Activated effector memory CD4-positive, alpha-beta T cell treated with anti-CD3 and anti-CD28 coated beads, Interleukin-2, amount 50 U/mL, for 16 hours (primary cell): Measurements from ENCODE around the gene RIPOR2.
A peak's percentile ranks its signal among the peaks of the same experiment; 100 is the strongest.

Experiments used
- DNase-seq: peaks from one replicate; pipeline ENCODE4 v3.0.0-alpha.2; 2020

The RIPOR2 gene

GRCh38 chr6:24874776-24875533 lies 60.8 kb downstream of the RIPOR2 start:
- no peak for DNase-seq

- DNase-seq, result no peak
Measured at GRCh38 chr6:24874128-24874527, 61.6 kb downstream of the RIPOR2 start.

DNA sequence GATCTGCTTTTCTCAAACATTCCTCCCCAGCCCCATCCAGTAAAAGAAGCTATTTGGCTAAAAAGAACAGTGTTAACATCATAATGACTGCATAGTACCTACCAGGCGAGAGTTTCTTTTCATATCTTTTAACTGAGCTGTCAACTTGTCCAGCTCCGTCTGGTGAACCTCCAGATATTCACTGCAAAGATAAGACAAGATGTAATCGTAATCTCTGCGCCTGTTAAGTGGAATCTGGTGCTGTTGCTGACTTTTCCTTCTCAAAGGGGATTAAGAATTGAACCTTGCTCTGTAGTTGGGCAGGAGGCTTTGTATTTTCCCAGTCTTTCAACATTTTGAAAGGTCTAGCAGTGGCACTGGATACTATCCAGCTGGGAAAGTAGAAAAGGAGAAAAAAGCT lies 63.0 kb downstream of the RIPOR2 start:
- no peak for DNase-seq

GRCh38 chr6:24868765-24869164 lies 67.0 kb downstream of the RIPOR2 start:
- DNase-seq, result no peak

- DNase-seq, result no peak
Measured at GRCh38 chr6:24867104-24867703, 68.6 kb downstream of the RIPOR2 start.

DNA sequence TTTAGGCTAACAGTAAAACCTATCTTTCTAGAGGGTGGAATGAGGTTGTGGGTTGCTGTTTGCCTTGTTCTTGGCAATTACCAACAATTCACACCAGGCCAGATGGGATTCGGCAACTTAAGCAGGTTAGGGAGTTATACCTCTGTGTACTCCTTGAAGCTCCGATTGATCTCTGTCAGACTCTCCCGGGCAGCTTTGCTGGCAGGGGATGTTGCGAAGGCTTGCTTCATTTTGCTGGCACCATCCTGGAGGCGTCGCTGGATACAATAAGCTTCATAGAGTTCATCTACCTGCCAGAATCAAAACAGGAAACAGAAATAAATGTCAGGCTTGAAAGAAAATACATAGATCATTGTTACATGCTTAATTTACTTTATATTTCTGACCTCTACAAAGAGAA lies 70.6 kb downstream of the RIPOR2 start:
- DNase-seq, result no peak

GRCh38 chr6:24864343-24864742 lies 71.4 kb downstream of the RIPOR2 start:
- DNase-seq, result no peak

- DNase-seq, result no peak
Measured at GRCh38 chr6:24861934-24862333, 73.8 kb downstream of the RIPOR2 start.

DNA sequence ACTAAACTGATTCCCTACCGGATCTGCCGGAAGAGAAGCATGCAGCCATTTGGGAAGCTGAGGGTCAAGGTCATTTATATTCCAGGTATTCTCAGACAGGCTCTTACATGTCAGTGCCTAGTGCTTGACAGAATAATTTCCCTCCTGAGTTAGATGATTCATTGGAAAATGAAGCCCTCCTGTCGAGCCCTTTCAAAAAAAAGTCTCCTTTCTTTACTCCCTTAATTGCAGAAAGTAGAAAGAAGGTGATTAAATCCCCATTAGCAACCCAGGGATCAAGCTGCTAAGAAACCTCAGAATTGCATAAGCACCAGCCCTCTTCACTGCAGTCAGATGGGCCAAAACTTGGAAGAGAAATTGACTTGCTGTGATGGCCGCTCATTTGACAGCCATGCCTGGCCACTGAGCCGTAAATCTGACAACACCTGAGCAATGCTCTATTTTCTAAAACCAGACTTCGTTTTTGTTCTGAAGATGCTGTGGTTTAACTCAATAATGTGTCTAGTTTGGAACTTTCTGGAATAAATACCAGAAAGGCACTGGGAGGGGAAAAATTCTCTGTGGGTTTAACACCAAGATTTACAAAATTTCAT lies 76.1 kb downstream of the RIPOR2 start:
- DNase-seq, result no peak

DNA sequence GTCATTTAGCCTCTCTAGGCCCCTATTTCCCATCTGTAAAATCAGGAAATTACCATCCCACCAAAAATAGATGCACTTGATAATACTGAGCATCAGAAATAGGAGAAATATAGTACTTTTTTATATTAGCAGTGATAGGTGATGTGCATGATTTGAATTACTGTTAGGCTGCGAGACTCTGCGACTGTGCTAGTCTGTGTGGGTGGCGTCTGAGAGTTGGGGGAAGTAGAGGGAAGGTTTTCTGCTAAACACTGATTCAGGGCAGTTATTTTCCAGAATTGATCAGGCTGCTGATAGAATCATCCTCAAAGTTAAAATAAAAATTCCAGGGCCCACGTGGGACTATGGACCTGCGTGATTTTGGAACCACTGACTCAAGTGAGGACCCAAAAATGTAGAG lies 76.6 kb downstream of the RIPOR2 start:
- no peak for DNase-seq

DNA sequence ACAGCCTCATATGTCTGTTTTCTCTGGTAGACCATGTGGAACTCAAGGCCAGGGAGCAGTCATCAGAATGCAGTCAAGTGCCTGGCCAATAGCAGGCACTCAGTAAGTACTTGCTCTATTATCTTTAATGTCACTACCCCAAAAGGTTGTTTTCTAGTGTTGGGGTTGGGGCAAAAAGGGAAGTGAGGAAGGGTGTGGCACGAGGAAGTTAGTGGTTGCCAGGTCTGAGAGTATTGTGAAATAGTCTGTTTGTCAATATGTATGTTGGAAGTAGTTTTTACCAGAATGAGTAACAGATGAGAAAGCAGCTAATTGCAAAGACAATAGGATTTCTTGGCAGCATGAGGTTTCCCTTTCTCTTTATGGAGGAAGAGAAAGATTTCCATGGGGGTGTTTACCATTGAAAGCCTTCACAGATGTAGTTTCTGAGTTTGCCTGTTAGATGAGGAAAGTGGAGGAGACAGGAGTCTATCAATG lies 77.5 kb downstream of the RIPOR2 start:
- DNase-seq, result peak; percentile 71

DNA sequence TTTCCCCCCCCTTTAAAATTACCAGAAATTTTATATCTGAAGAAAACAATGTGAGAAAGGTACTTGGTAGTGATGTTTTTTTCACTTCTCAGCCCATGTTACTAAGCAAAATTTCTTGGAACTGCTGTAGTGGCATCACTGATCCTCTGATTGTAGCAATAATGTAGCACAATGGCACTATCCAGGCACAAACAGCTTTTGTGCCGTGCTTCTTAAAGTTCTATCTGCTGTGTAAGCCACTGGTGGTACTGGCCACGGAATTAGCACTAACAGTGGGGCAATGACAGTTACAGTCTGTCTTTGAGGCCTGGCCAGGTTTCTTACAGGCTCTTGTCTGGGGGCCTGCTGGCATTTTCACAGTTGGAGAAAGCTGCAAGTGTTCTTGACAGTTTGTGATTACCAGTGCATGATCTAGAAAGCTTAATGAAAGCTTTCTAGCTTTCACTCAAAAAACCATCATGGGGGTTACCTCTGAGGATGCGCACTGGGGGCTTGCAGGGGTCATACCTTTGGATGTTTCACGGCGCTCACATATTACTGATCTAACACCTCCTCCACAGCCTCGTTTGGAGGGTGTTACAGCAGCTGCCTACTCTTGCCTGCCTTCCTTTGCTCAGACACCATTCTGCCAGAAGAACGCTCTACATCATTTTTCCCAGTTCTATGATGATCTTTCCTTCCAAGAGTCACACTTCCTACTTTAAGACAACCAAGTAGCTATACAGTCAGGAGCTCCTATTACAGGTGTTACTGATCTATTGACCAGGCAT lies 78.7 kb downstream of the RIPOR2 start:
- DNase-seq, result no peak

DNA sequence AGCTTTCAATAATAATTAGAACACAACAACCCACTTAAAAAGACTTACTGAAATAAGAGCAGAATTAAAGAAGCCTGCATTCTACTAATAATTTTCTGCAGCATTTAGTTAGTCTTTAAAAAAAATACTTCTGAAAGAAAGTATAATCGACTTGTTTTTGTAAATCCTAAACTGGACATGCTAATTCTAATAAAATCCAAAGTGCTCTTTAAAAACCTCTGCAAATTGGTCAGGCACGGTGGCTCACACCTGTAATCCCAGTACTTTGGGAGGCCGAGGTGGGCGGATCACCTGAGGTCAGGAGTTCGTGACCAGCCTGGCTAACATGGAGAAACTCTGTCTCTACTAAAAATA lies 79.5 kb downstream of the RIPOR2 start:
- no peak for DNase-seq

GRCh38 chr6:24855395-24856245 lies 80.1 kb downstream of the RIPOR2 start:
- DNase-seq, result peak; percentile 85

GRCh38 chr6:24854077-24854666 lies 81.6 kb downstream of the RIPOR2 start:
- no peak for DNase-seq

DNA sequence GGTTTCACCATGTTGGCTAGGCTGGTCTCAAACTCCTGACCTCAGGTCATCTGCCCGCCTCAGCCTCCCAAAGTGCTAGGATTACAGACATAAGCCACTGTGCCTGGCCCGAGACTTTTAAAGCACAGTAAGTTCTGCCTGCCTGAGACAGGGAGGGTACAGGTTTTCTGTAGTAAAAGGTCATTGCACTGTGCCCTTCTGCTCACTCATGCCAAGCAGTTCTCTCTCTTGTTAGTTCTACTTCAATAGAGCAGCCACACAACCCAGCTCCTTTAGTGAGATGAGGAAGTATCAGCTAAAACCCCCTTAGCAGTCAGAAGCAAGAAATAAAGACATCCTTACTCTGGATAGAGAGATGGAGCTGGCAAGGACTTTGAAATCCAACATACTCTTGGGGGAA lies 84.7 kb downstream of the RIPOR2 start:
- DNase-seq, result no peak

GRCh38 chr6:24849713-24850112 lies 86.0 kb downstream of the RIPOR2 start:
- no peak for DNase-seq

DNA sequence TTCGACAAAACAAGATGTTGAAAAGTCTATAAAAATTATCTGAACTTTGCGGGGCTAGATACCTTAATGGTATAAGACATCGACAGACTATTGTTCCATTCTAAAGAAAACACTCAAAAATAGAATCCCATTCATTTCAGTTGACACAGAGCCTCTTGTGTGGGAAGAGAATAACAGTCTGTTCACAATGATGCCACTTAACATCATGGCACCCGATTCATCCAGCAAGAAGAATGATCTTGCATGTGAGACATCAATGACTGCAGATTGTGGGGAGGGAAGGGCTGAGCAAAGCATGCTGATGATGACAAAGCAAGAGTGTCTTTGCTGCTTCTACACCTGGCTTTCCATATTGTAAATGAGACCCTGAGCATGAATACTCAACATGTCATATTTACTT lies 87.3 kb downstream of the RIPOR2 start:
- no peak for DNase-seq

GRCh38 chr6:24847402-24847801 lies 88.4 kb downstream of the RIPOR2 start:
- no peak for DNase-seq

GRCh38 chr6:24845578-24845977 lies 90.2 kb downstream of the RIPOR2 start:
- no peak for DNase-seq

DNA sequence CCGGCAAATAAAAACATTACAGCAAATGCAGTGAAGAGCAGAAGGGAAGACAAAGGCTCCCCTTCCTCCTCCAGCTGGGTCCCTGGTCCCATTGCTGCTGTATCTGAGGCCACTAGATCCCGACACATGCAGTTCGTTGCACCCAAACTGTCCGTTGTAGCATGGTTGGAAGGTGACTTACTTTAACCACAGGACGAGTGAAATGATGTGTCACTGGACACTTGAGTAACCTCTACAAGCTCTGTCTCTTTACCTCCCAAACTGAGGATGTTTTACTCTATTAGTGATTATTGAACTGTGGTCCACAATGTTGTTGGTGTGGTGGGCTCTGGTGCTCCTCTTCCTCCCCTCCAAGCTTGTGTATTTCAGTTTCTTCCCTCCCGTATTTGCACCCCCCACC lies 90.9 kb downstream of the RIPOR2 start:
- no peak for DNase-seq

GRCh38 chr6:24844061-24844460 lies 91.7 kb downstream of the RIPOR2 start:
- DNase-seq, result no peak
